IPS DF 6.9 (cell line): ENCODE data around the gene DSCAM.

Experiments used
- DNase-seq: peaks from one replicate; pipeline ENCODE4 v3.0.0-alpha.2; 2013; ENCODE audit warnings: low read depth, low spot score
- H3K27ac ChIP-seq: one replicate; pipeline ENCODE4 v1.5.1; 2013; ENCODE audit warnings: low read length, control low read depth
- H3K27me3 ChIP-seq: 2 replicates; pipeline ENCODE4 v1.6.1; 2013; ENCODE audit warnings: mild to moderate bottlenecking, low read length; ENCODE audit not compliant: control insufficient read depth, insufficient read depth
- H3K36me3 ChIP-seq: 2 replicates; pipeline ENCODE4 v1.6.1; 2013; ENCODE audit warnings: low read length; ENCODE audit not compliant: control insufficient read depth, insufficient read depth
- H3K4me1 ChIP-seq: 2 replicates; pipeline ENCODE4 v1.6.1; 2013; ENCODE audit warnings: low read length; ENCODE audit not compliant: control insufficient read depth, insufficient read depth
- H3K4me3 ChIP-seq: 2 replicates; pipeline ENCODE4 v1.5.1; 2013; ENCODE audit warnings: mild to moderate bottlenecking, low read length
- H3K9me3 ChIP-seq: 2 replicates; pipeline ENCODE4 v1.6.1; 2013; ENCODE audit warnings: low read length, inconsistent platforms; ENCODE audit not compliant: control insufficient read depth, insufficient read depth
- WGBS: extraction: QIAGEN DNeasy Blood & Tissue Kit; methylation state at CpG from one replicate; pipeline ENCODE4 v1.1.7; 2013; ENCODE audit warnings: mixed read lengths, missing lambda C conversion rate; ENCODE audit not compliant: insufficient read length, insufficient coverage; 5-methylcytosine and 5-hydroxymethylcytosine counted together

Gene DSCAM

DNA sequence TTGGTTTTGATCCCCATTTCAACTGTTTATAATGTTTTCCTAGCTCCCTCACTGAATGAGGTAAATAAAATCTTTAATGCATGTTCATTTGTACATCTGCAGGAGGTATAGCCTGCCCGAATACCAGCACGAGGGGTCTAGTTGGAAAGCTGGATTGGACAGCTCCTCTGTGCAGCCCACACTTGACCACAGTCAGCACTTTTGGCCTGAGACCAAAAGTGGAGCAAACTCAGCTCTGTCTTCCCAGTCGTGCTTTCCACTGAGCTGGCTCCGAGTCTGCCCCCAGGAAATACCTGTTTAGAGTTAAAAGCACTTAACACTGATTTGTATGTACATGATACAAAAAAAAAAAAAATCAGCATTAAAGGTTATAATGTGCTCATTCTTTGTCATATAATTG, 224.4 kb downstream of the DSCAM start:
- Histone ChIP-seq H3K9me3 (peaks cover 13% of the 10 kb centered on the region), H3K4me3 (no peak overlapping the region), H3K36me3 (no peaks in the 10 kb centered on the region), H3K27me3 (no peaks in the 10 kb centered on the region), H3K27ac (no peak overlapping the region), H3K4me1 (no peaks in the 10 kb centered on the region)
- WGBS: no CpG with 5 or more reads among the region's 4 CpGs
- DNase-seq: no peak

DNA sequence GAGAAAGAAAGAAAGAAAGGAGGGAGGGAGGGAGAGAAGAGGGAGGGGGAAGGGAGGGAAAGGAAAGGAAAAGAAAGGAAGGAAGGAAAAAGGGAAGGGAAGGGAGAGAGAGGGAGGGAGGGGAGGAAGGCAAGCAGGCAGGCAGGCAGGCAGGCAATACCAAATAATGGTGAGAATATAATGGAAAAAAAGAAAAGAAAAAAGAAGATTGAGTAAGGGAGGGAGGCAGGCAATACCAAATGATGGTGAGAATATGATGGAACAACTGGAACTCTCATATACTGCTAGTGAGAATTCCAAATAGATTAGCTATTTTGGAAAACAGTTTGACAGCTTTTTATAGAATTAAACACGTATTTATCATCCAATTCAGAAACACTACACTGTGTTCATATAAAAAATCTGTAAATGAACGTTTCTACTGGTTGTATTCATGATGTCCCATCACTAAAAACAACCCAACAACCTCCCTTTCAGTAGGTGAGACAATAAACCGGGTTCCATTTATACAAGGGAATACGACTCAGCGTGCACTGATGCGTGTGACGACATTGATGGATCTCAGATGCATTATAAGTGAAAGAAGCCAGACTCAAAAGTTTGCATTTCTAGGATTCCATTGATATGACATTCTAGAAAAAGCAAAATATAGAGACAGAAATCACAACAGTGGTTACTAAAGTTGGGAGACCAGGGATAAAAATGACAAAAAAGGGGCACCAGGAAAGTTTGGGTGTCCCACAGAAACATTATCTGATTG, 226.4 kb downstream of the DSCAM start:
- Histone ChIP-seq H3K4me3 (no peak overlapping the region), H3K27me3 (no peaks in the 10 kb centered on the region), H3K27ac (no peak overlapping the region), H3K36me3 (no peaks in the 10 kb centered on the region), H3K4me1 (no peaks in the 10 kb centered on the region), H3K9me3 (peaks cover 13% of the 10 kb centered on the region)
- DNase-seq: no peak
- WGBS: no CpG with 5 or more reads among the region's 7 CpGs

DNA sequence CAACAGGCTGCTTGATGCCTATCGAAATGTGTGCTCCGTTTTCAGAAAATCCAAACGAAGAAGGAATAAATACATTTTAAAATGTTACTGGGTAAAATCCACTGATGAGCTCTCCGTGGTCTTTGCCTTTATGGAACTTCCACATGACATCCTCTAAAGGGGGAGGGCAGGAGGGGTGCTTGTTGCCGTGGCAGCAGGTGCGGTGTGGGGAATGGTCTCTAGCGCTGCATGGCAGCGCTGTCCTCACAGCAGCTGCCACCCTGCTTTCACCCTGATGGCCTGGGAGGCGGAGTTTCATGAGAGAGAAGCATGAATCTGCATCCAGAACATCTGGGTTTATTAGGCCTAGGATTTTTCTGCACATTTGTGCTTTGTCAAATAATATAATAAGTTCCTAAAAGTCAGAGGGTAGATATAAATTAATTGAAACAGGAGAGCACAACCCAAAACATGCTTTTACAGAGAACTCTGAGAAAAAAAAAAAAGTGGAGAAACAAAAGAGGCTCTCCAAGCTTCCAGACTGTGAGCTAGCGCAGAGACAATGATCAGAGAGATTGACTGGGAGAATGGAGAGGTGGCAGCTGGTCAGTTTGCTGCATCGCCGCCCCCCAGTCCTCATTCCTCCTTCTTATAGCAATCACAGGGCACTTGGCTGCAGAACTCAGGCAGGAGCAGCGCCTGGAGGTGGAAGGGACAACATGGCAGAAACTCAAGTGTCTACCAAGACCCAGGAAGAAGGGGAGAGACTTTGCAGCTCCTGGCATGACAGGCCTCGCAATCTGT, 228.6 kb downstream of the DSCAM start:
- Histone ChIP-seq H3K9me3 (peaks cover 9% of the 10 kb centered on the region), H3K27me3 (no peaks in the 10 kb centered on the region), H3K4me1 (no peaks in the 10 kb centered on the region), H3K4me3 (no peak overlapping the region), H3K36me3 (no peaks in the 10 kb centered on the region), H3K27ac (no peak overlapping the region)
- no peak for DNase-seq
- no CpG with 5 or more reads among the region's 14 CpGs for whole genome bisulfite sequencing

DNA sequence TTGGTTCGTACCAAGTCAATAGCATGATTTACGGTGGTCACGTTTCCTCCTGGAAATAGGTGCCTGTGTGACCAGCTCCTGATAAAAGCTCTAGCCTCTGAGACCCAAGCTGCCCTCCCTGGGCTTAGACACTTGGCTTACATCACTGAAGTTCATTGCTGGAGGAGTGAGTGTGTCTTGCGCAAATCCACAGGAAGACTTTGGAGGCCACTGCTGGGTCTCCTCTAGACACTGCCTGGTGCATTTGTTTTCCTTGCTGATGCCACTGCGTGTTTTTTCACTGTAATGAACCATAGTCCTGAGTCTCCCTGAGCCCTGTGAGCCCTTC, 230.6 kb downstream of the DSCAM start:
- no peak for DNase-seq
- Histone ChIP-seq H3K27me3 (no peaks in the 10 kb centered on the region), H3K36me3 (no peaks in the 10 kb centered on the region), H3K9me3 (peaks cover 10% of the 10 kb centered on the region), H3K27ac (no peak overlapping the region), H3K4me3 (no peak overlapping the region), H3K4me1 (no peaks in the 10 kb centered on the region)
- WGBS: no CpG with 5 or more reads among the region's 5 CpGs

GRCh38 chr21:40615505-40616376, 231.2 kb downstream of the DSCAM start:
- no peak for DNase-seq
- no peaks in the 10 kb centered on the region for H3K36me3 ChIP-seq
- no peaks in the 10 kb centered on the region for H3K27me3 ChIP-seq
- no peaks in the 10 kb centered on the region for H3K4me1 ChIP-seq
- peaks cover 10% of the 10 kb centered on the region for H3K9me3 ChIP-seq
- H3K27ac ChIP-seq: no peak overlapping the region
- no CpG with 5 or more reads among the region's 9 CpGs for WGBS
- no peak overlapping the region for H3K4me3 ChIP-seq

DNA sequence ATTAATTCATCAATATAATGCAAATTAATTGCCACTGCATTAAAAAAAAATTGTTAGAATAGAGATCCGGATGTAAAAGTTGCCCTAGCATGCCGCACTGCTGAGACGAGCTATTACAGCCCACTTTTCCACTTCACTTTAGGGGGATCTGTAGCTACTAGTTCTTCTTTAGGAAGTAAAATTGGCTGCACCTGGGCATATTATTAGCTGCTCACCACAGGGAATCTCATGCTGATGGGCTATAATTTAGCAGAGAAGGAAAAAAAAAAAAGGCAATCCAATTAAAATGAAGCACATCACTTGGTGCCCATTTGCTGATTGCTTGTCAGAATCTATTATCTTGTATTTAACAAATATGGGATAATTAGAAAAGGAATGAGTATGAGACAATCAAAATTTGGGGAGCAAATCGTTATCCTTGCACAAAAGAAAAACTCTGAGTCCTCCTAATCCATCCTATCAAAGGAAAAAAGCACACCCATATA, 233.4 kb downstream of the DSCAM start:
- no peaks in the 10 kb centered on the region for H3K27me3 ChIP-seq
- H3K4me3 ChIP-seq: no peak overlapping the region
- H3K36me3 ChIP-seq: no peaks in the 10 kb centered on the region
- H3K9me3 ChIP-seq: peaks cover 15% of the 10 kb centered on the region
- DNase-seq: no peak
- no peaks in the 10 kb centered on the region for H3K4me1 ChIP-seq
- WGBS: no CpG with 5 or more reads among the region's 4 CpGs
- H3K27ac ChIP-seq: no peak overlapping the region

DNA sequence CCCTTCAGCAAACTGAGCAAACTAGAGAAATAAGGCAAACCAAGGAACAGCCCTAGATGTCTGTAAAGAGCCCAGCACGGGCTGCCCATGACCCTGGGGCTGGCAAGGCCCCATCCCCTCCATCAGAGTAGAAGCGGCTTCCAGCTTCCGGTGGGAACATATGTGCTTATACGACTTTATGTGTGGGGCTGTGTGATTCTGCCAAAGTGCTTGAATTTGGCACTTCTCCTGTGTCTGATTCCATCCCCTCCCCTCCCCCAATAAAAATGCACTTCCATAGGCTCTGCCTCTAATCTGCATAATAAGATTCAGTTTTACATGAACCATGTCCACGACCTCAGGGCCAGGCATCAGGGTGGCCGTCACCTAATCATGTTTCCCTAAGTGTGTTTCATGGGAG, 236.6 kb downstream of the DSCAM start:
- Histone ChIP-seq H3K4me1 (no peaks in the 10 kb centered on the region), H3K27me3 (no peaks in the 10 kb centered on the region), H3K27ac (no peak overlapping the region), H3K4me3 (no peak overlapping the region), H3K36me3 (no peaks in the 10 kb centered on the region), H3K9me3 (peaks cover 6% of the 10 kb centered on the region)
- no CpG with 5 or more reads among the region's 6 CpGs for WGBS
- no peak for DNase-seq

DNA sequence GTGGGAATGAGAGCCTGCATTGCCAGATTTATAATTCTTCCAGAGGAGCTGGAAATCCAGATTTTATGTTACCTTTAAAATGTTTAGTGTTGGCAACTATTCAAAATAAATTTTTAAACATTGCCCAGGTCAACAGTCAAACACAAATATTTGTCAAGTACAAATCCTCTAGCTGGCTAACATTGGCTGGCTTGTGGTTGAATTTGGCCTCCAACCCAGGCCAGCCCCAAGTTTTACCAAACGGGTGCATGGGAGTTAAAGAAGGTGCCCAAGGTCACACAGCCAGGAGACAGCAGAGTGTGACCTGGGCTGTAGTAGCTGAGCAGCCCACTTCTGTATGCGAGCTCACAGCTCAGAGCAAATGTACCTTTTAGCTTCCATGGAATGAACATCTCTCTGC, 240.6 kb downstream of the DSCAM start:
- no peaks in the 10 kb centered on the region for H3K27me3 ChIP-seq
- no peak overlapping the region for H3K4me3 ChIP-seq
- no peak for DNase-seq

GRCh38 chr21:40605094-40605493, 241.9 kb downstream of the DSCAM start:
- peaks cover 6% of the 10 kb centered on the region for H3K9me3 ChIP-seq
- H3K4me1 ChIP-seq: no peaks in the 10 kb centered on the region
- DNase-seq: no peak
- WGBS: no CpG with 5 or more reads among the region's 4 CpGs
- no peaks in the 10 kb centered on the region for H3K27me3 ChIP-seq
- H3K4me3 ChIP-seq: no peak overlapping the region
- no peak overlapping the region for H3K27ac ChIP-seq
- H3K36me3 ChIP-seq: no peaks in the 10 kb centered on the region

More for the DNA sequence above, 240.6 kb downstream of the DSCAM start:
- no peak overlapping the region for H3K27ac ChIP-seq
- peaks cover 6% of the 10 kb centered on the region for H3K9me3 ChIP-seq
- no peaks in the 10 kb centered on the region for H3K36me3 ChIP-seq
- no CpG with 5 or more reads among the region's 2 CpGs for WGBS
- H3K4me1 ChIP-seq: no peaks in the 10 kb centered on the region

- H3K36me3 ChIP-seq: no peaks in the 10 kb centered on the region
- no peaks in the 10 kb centered on the region for H3K27me3 ChIP-seq
- peaks cover 2% of the 10 kb centered on the region for H3K9me3 ChIP-seq
- no peak for DNase-seq
- H3K27ac ChIP-seq: no peak overlapping the region
- no peaks in the 10 kb centered on the region for H3K4me1 ChIP-seq
- no peak overlapping the region for H3K4me3 ChIP-seq
- WGBS: no CpG with 5 or more reads among the region's 1 CpG
Measured at GRCh38 chr21:40603774-40604173, 243.2 kb downstream of the DSCAM start.
